B cell (primary cell): ENCODE results near the gene NSG1. TPM values are rescaled to one million over a fixed set of nuclear protein-coding genes. Genes with fewer than 3 reads are reported as not detected.

Source experiments
- ATAC-seq: fragments of 200-7000 bp; cut with Tn5 transposase; one replicate; pipeline ENCODE4 v1.10.0; 2021; ENCODE audit warnings: low read depth, mild to moderate bottlenecking, moderate number of reproducible peaks, moderate library complexity
- CTCF ChIA-PET: fragments of 350-600 bp; sonication (Branson Sonifier 250); formaldehyde crosslinking; loops from one replicate; lab custom pipeline; 2021; ENCODE audit warnings: antibody characterized with exemption, inconsistent platforms; lab: Charles Lee
- POLR2A ChIA-PET: fragments of 350-600 bp; sonication (Branson Sonifier 250); formaldehyde crosslinking; loops from one replicate; lab custom pipeline; 2021; ENCODE audit warnings: antibody characterized with exemption; lab: Charles Lee
- DNase-seq: peaks from one replicate; pipeline ENCODE4 v3.0.0; 2013
- H2AFZ ChIP-seq: 2 replicates; pipeline ENCODE4 v1.6.1; 2012; ENCODE audit warnings: mild to moderate bottlenecking, low read depth, low read length; ENCODE audit not compliant: insufficient read depth, poor library complexity, severe bottlenecking
- H3K27ac ChIP-seq, 2 donors: 1 replicate in 1 of 2; 2 replicates in 1 of 2; pipeline ENCODE4 v1.5.1; 2012 to 2013; ENCODE audit warnings: low read length in 2 of 2, mild to moderate bottlenecking in 2 of 2, moderate library complexity in 1 of 2
- H3K27me3 ChIP-seq, 4 experiments: fragments of 200-600 bp in 1 of 4; sonication (generic) in 1 of 4; replicated peaks in 1 of 4; 1 replicate in 2 of 4; 2 replicates in 2 of 4; pipeline versions ENCODE4 v1.6.1 to v1.7.0; 2013 to 2016; ENCODE audit warnings: low read length in 3 of 4, mild to moderate bottlenecking in 2 of 4, mixed read lengths in 1 of 4, moderate library complexity in 1 of 4; ENCODE audit not compliant: insufficient read depth in 4 of 4, control insufficient read depth in 3 of 4; ENCODE audit errors: control extremely low read depth in 1 of 4
- H3K36me3 ChIP-seq, 2 experiments: replicated peaks in 1 of 2; 1 replicate in 1 of 2; 2 replicates in 1 of 2; pipeline versions ENCODE4 v1.6.1 to v1.7.1; 2013; ENCODE audit warnings: low read length in 1 of 2; ENCODE audit not compliant: insufficient read depth in 2 of 2, control insufficient read depth in 1 of 2; ENCODE audit errors: control extremely low read depth in 1 of 2, extremely low read depth in 1 of 2
- H3K4me1 ChIP-seq, 2 donors: fragments of 200-600 bp in 1 of 2; sonication (generic) in 1 of 2; 1 replicate in 1 of 2; 2 replicates in 1 of 2; pipeline versions ENCODE4 v1.5.1 to v1.6.1; 2013 to 2017; ENCODE audit warnings: low read length in 2 of 2; ENCODE audit not compliant: control insufficient read depth in 2 of 2, insufficient read depth in 2 of 2
- H3K4me2 ChIP-seq: replicated peaks from 2 replicates; pipeline ENCODE3; 2012; ENCODE audit warnings: mild to moderate bottlenecking, low read depth, low read length; ENCODE audit not compliant: poor library complexity, severe bottlenecking
- H3K4me3 ChIP-seq, 5 experiments: fragments of 200-600 bp in 1 of 5; sonication (generic) in 1 of 5; 1 replicate in 3 of 5; 2 replicates in 2 of 5; pipeline versions ENCODE4 v1.5.1 to v1.7.0; 2011 to 2016; ENCODE audit warnings: low read length in 4 of 5, mild to moderate bottlenecking in 4 of 5, low read depth in 2 of 5, control low read depth in 1 of 5, moderate library complexity in 1 of 5; ENCODE audit not compliant: insufficient read depth in 1 of 5; ENCODE audit errors: control extremely low read depth in 1 of 5, extremely low read depth in 1 of 5
- H3K79me2 ChIP-seq: fragments of 200-600 bp; sonication (generic); one replicate; pipeline ENCODE4 v1.6.0; 2016; ENCODE audit warnings: low read length; ENCODE audit not compliant: control insufficient read depth, insufficient read depth
- H3K9ac ChIP-seq: fragments of 200-600 bp; sonication (generic); 2 replicates; pipeline ENCODE4 v1.6.1; 2017; ENCODE audit warnings: mild to moderate bottlenecking, low read length, moderate library complexity
- H3K9me3 ChIP-seq, 3 donors: one replicate each; pipeline versions ENCODE4 v1.6.1 to v1.7.1; 2013; ENCODE audit warnings: low read length in 2 of 3; ENCODE audit not compliant: control insufficient read depth in 2 of 3, insufficient read depth in 1 of 3; ENCODE audit errors: control extremely low read depth in 1 of 3
- H4K20me1 ChIP-seq: 2 replicates; pipeline ENCODE4 v1.6.0; 2012; ENCODE audit warnings: mild to moderate bottlenecking, low read length; ENCODE audit not compliant: insufficient read depth, control insufficient read depth, poor library complexity, severe bottlenecking
- H3K27ac Mint-ChIP-seq: one replicate; pipeline ENCODE4 v1.8.0; 2021; ENCODE audit warnings: mixed read lengths
- H3K27me3 Mint-ChIP-seq: one replicate; pipeline ENCODE4 v1.8.0; 2021; ENCODE audit warnings: mixed read lengths
- H3K4me1 Mint-ChIP-seq: one replicate; pipeline ENCODE4 v1.8.0; 2021; ENCODE audit warnings: mixed read lengths
- H3K4me3 Mint-ChIP-seq: one replicate; pipeline ENCODE4 v1.8.0; 2021; ENCODE audit warnings: mixed read lengths
- H3K9me3 Mint-ChIP-seq: one replicate; pipeline ENCODE4 v1.8.0; 2022; ENCODE audit warnings: mixed read lengths; ENCODE audit not compliant: insufficient read depth
- EZH2 ChIP-seq: IDR thresholded peaks from 2 replicates; pipeline ENCODE4 v1.6.1; 2012; ENCODE audit warnings: borderline replicate concordance, low read depth, mild to moderate bottlenecking, moderate library complexity, low read length; ENCODE audit not compliant: insufficient read depth, poor library complexity, severe bottlenecking
- WGBS: methylation state at CpG from one replicate; pipeline ENCODE4 v1.1.5; 2013; ENCODE audit warnings: missing lambda C conversion rate; ENCODE audit not compliant: insufficient coverage; 5-methylcytosine and 5-hydroxymethylcytosine counted together
- intact Hi-C: fragments of 100-400 bp; cut with micrococcal nuclease; formaldehyde crosslinking; loops from one replicate; pipeline ENCODE4 v1.10.0; 2022
- polyA plus RNA-seq: library from polyadenylated mRNA; depleted of rRNA; stranded (reverse); fragments of >200 nt; gene quantifications from 2 replicates; pipeline ENCODE4 v1.2.3, GENCODE V29; 2012
- total RNA-seq, 2 donors: library from RNA; stranded (reverse); fragments of 120-200 nt in 1 of 2; gene quantifications; 1 replicate in 1 of 2; 2 replicates in 1 of 2; pipeline versions ENCODE4 v1.2.3 to v1.2.4, GENCODE V29; 2013 to 2022
- TF ChIP-seq, protein P1 (sequence below): fragments of 200-600 bp; IDR thresholded peaks from one replicate; pipeline ENCODE4 v1.8.0; 2022; ENCODE audit warnings: antibody characterized with exemption, mild to moderate bottlenecking

The NSG1 gene
- total and polyA plus RNA-seq, 2 donors (not counting 1 experiment from before 2014, with no cell fraction given) = not detected

DNA sequence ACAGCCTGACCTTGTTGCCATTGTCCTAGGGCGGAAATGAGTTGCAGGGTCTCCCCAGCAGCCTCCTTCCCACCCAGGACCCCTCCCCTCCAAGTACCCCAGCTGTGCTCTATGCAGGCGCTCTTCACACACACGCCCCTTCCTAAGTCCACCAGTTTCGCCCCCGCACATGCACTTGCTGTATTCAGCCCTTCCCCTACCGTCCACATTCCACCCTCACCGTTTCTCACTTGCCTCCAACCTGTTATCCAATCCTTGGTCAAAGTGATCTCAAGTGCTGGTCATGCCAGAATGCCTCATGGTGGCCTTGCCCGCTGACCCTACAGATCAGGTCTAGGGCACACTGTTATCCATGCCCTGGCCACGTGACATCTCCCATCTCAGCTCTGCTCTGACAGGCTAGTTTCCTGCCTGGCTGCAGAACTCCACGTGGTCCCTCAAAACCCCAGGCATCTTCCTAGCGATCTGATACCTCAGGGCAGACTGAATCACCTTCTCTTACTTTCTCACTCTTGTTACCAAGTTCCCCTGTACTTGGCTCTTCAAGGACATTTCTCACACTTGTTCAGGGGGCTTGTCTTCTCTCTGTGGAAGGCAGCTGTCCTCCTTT is 39.7 kb downstream of the NSG1 start:
- Histone ChIP-seq H2AFZ (no peak overlapping the region), H3K27ac (no peak overlapping the region), H3K27me3 (no peaks in the 10 kb centered on the region), H4K20me1 (peaks cover 3% of the 10 kb centered on the region), H3K4me3 (no peak overlapping the region), H3K9ac (no peak overlapping the region), H3K4me2 (no peak overlapping the region), H3K9me3 (no peaks in the 10 kb centered on the region), H3K79me2 (no peaks in the 10 kb centered on the region), H3K4me1 (no peaks in the 10 kb centered on the region), H3K36me3 (peaks cover 1 to 25% of the 10 kb centered on the region in 2 experiments)
- ATAC-seq (no peak), DNase-seq (no peak)
- Mint-ChIP-seq H3K4me3 (no peak overlapping the region), H3K27me3 (no peaks in the 10 kb centered on the region), H3K4me1 (no peaks in the 10 kb centered on the region), H3K9me3 (no peaks in the 10 kb centered on the region), H3K27ac (no peak overlapping the region)
- TF ChIP-seq, protein P1, sequence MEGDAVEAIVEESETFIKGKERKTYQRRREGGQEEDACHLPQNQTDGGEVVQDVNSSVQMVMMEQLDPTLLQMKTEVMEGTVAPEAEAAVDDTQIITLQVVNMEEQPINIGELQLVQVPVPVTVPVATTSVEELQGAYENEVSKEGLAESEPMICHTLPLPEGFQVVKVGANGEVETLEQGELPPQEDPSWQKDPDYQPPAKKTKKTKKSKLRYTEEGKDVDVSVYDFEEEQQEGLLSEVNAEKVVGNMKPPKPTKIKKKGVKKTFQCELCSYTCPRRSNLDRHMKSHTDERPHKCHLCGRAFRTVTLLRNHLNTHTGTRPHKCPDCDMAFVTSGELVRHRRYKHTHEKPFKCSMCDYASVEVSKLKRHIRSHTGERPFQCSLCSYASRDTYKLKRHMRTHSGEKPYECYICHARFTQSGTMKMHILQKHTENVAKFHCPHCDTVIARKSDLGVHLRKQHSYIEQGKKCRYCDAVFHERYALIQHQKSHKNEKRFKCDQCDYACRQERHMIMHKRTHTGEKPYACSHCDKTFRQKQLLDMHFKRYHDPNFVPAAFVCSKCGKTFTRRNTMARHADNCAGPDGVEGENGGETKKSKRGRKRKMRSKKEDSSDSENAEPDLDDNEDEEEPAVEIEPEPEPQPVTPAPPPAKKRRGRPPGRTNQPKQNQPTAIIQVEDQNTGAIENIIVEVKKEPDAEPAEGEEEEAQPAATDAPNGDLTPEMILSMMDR = no peak
- TF ChIP-seq EZH2 = no peak
- WGBS = 97% methylated on average over 11 of the region's 11 CpGs
- CTCF ChIA-PET = interaction anchor here (1.3 kb wide), 1 partner anchor 175 kb away, joined by 9 read pairs; no protein-coding TSS in a partner anchor
- POLR2A ChIA-PET = no interaction called here
- intact Hi-C loops = no loop called here

- no peak overlapping the region for H3K27ac Mint-ChIP-seq
- no peak overlapping the region for H3K4me3 ChIP-seq
- no peak overlapping the region for H2AFZ ChIP-seq
- DNase-seq (no peak), ATAC-seq (no peak)
- H3K4me2 ChIP-seq = no peak overlapping the region
- H3K27me3 Mint-ChIP-seq = no peaks in the 10 kb centered on the region
- no peaks in the 10 kb centered on the region for H3K27me3 ChIP-seq
- WGBS = 98% methylated on average over 6 of the region's 12 CpGs
- ChIA-PET POLR2A (no interaction called here), CTCF (no interaction called here)
- no peaks in the 10 kb centered on the region for H3K4me1 Mint-ChIP-seq
- H4K20me1 ChIP-seq = peaks cover 5% of the 10 kb centered on the region
- no peaks in the 10 kb centered on the region for H3K9me3 Mint-ChIP-seq
- no peak overlapping the region for H3K27ac ChIP-seq
- H3K9ac ChIP-seq = no peak overlapping the region
- H3K4me1 ChIP-seq = no peaks in the 10 kb centered on the region
- H3K9me3 ChIP-seq = no peaks in the 10 kb centered on the region
- intact Hi-C loops = no loop called here
- no peaks in the 10 kb centered on the region for H3K79me2 ChIP-seq
- peaks cover 6 to 21% of the 10 kb centered on the region in 2 experiments for H3K36me3 ChIP-seq
- no peak overlapping the region for H3K4me3 Mint-ChIP-seq
- TF ChIP-seq EZH2 = no peak
- TF ChIP-seq, protein P1 = no peak
Observed at GRCh38 chr4:4427121-4427870, 40.4 kb downstream of the NSG1 start.
